Cardiac fibroblast (primary cell): ENCODE measurements around the gene APOBR.
"Not testable (repeated sequence)": the region's sequence is repeated elsewhere in the genome, so short reads cannot be mapped to it uniquely, and the experiment has no call there.

Experiments used
- DNase-seq, 2 donors: peaks; one replicate each; pipeline versions ENCODE4 v3.0.0 to v3.0.0-alpha.2; 2010; ENCODE audit warnings: low read depth in 2 of 2
- H3K4me3 ChIP-seq, 2 donors: replicated peaks in 1 of 2; 1 replicate in 1 of 2; 2 replicates in 1 of 2; pipeline ENCODE4 v1.5.1; 2011; ENCODE audit warnings: low read depth in 2 of 2, low read length in 2 of 2, mild to moderate bottlenecking in 2 of 2, moderate library complexity in 1 of 2
- CTCF ChIP-seq: IDR thresholded peaks from one replicate; pipeline ENCODE4 v1.5.1; 2011; ENCODE audit warnings: low read depth, mild to moderate bottlenecking, low read length, inconsistent platforms

Gene APOBR

GRCh38 chr16:28494121-28494851 lies at the start of gene APOBR:
APOBR (plus strand) TSS chr16:28494643; CDS start chr16:28494682, 39 bp downstream.
- DNase-seq: no peak
- no peak for TF ChIP-seq CTCF
- no peak within 1 kb of the TSS for H3K4me3 ChIP-seq

GRCh38 chr16:28446388-28446787 lies 48.1 kb upstream of the APOBR start:
- H3K4me3 ChIP-seq, DNase-seq: not testable (repeated sequence)

GRCh38 chr16:28447081-28447480 lies 47.4 kb upstream of the APOBR start:
- DNase-seq, H3K4me3 ChIP-seq: not testable (repeated sequence)

- no peak for TF ChIP-seq CTCF
These were observed 20.7 kb upstream of the APOBR start for GRCh38 chr16:28473714-28474265.

GRCh38 chr16:28475221-28475620 lies 19.2 kb upstream of the APOBR start:
- H3K4me3 ChIP-seq: no peak overlapping the region
- no peak for DNase-seq
- no peak for TF ChIP-seq CTCF

More at GRCh38 chr16:28473714-28474265, 20.7 kb upstream of the APOBR start:
- DNase-seq: no peak
- H3K4me3 ChIP-seq: no peak overlapping the region

GRCh38 chr16:28477311-28477920 lies 17.0 kb upstream of the APOBR start:
- no peak for TF ChIP-seq CTCF
- DNase-seq: no peak
- H3K4me3 ChIP-seq: no peak overlapping the region

GRCh38 chr16:28478506-28479180 lies 15.8 kb upstream of the APOBR start:
- no peak overlapping the region for H3K4me3 ChIP-seq
- no peak for DNase-seq
- no peak for TF ChIP-seq CTCF
